ENCODE measurements around the gene WSB1.
"Not testable (repeated sequence)": the region's sequence is repeated elsewhere in the genome, so short reads cannot be mapped to it uniquely, and the experiment has no call there.

WSB1 gene

DNA sequence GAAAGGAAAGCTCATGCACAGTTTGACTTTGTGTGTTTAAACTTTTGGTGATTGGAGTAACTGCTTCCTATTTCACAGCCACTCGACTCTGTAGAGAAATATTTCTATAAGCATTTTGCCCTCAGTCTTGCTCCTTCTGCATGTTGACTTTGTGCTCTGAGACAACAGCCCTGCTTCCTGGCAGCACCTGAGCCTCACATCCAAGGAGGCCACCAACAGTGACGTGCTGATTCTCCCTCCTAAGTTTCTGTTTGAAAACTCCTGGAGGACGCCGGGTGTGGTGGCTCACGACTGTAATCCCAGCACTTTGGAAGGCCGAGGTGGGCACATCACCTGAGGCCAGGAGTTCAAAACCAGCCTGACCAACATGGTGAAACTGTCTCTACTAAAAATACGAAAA, 23.9 kb upstream of the WSB1 start:
- H3K27me3 ChIP-seq (replicated peaks; ENCODE audit: control insufficient read depth, insufficient read depth, low read length): no peaks in the 10 kb centered on the region
- TF ChIP-seq, protein P1, sequence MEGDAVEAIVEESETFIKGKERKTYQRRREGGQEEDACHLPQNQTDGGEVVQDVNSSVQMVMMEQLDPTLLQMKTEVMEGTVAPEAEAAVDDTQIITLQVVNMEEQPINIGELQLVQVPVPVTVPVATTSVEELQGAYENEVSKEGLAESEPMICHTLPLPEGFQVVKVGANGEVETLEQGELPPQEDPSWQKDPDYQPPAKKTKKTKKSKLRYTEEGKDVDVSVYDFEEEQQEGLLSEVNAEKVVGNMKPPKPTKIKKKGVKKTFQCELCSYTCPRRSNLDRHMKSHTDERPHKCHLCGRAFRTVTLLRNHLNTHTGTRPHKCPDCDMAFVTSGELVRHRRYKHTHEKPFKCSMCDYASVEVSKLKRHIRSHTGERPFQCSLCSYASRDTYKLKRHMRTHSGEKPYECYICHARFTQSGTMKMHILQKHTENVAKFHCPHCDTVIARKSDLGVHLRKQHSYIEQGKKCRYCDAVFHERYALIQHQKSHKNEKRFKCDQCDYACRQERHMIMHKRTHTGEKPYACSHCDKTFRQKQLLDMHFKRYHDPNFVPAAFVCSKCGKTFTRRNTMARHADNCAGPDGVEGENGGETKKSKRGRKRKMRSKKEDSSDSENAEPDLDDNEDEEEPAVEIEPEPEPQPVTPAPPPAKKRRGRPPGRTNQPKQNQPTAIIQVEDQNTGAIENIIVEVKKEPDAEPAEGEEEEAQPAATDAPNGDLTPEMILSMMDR (IDR thresholded peaks at IDR 0.05; ENCODE audit: insufficient read depth, low read length, poor library complexity, severe bottlenecking): no peak
- H3K36me3 ChIP-seq (ENCODE audit: control insufficient read depth, insufficient read depth, low read length): no peaks in the 10 kb centered on the region
- DNase-seq (ENCODE audit: extremely low read depth, insufficient read length): no peak
- H3K4me3 ChIP-seq (replicated peaks; ENCODE audit: low read depth, low read length): no peak overlapping the region

DNA sequence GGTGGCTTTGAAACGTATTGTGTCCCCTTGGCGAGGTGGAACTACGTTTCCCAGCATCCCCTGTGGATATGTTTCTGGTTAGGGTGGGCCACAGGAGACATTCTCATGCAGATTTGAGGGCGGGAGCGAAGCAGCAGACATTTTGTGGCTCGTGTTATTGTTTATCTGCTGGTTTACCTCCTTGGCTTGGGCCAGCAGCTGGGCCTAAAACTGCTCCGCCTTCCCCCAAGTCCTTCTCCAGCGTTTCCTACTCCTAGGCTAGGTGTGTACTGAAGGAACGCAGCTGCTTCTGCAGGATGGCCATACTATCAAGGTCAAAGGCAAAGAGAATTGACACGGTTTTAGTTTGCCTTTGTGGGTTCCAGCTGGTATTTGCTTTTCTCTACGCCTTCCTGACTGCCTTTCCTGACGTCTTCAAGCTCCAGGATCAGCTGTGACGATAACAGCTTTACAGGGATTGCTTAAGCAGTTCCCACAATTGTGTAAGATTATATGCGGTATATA, 17.2 kb upstream of the WSB1 start:
- Histone ChIP-seq H3K36me3 (ENCODE audit: control insufficient read depth, insufficient read depth, low read length) (no peaks in the 10 kb centered on the region), H3K27me3 (replicated peaks; ENCODE audit: control insufficient read depth, insufficient read depth, low read length) (no peaks in the 10 kb centered on the region), H3K4me3 (replicated peaks; ENCODE audit: low read depth, low read length) (no peak overlapping the region)
- TF ChIP-seq, protein P1 (IDR thresholded peaks at IDR 0.05; ENCODE audit: insufficient read depth, low read length, poor library complexity, severe bottlenecking): no peak
- no peak for DNase-seq (ENCODE audit: extremely low read depth, insufficient read length)

DNA sequence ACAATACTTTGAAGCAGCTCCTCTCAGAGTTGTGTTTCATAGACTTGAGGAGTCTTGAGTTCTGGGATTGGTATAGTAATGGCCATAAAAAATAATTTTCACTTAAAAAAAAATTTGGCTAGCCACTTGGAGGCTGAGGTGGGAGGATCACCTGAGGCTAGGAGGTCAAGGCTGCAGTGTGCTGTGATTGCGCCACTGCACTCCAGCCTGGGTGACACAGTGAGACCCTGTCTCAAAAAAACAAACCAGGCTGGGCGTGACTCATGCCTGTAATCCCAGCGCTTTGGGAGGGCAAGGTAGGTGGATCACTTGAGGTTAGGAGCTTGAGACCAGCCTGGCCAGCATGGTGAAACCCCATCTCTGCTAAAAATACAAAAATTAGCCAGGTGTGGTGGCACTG, 14.8 kb upstream of the WSB1 start:
- not testable (repeated sequence) for H3K36me3 ChIP-seq (ENCODE audit: control insufficient read depth, insufficient read depth, low read length); DNase-seq (ENCODE audit: extremely low read depth, insufficient read length); H3K4me3 ChIP-seq (replicated peaks; ENCODE audit: low read depth, low read length); H3K27me3 ChIP-seq (replicated peaks; ENCODE audit: control insufficient read depth, insufficient read depth, low read length)

DNA sequence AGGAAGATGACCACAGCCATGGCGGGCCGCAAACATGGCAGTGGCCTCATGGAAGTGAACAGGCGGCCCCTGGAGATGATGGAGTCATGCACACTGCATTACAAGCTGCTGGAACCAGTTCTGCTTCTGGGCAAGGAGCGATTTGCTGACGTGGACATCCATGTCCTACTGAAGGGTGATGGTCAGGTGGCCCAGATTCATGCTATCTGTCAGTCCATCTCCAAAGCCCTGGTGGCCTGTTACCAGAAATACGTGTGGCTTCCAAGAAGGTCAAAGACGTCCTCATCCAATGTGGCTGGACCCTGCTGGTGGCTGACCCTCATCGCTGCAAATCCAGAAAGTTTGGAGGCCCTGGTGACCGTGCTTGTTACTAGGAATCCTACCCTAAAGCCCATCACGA, 13.4 kb upstream of the WSB1 start:
- Histone ChIP-seq H3K4me3 (replicated peaks; ENCODE audit: low read depth, low read length) (no peak overlapping the region), H3K36me3 (ENCODE audit: control insufficient read depth, insufficient read depth, low read length) (no peaks in the 10 kb centered on the region), H3K27me3 (replicated peaks; ENCODE audit: control insufficient read depth, insufficient read depth, low read length) (no peaks in the 10 kb centered on the region)
- TF ChIP-seq, protein P1 (IDR thresholded peaks at IDR 0.05; ENCODE audit: insufficient read depth, low read length, poor library complexity, severe bottlenecking): no peak
- DNase-seq (ENCODE audit: extremely low read depth, insufficient read length): no peak

DNA sequence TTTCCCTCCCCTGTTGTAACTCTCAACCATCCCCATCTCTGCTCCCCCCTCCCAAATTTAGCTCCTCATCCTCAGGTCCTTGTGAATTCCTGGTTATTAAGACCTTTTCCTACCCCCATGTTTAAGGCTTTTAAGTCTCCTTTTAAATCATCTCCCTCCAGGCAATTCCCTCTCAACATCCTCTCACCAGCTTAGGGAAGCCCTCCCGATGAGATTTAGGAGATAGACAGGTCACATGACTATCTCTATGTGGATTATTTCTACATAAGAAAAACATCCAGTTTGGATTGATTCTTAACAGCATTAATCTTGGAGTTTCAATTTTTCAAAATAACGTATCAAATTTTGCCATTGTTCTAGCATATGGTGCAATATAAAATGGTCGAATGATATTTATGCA, 12.5 kb upstream of the WSB1 start:
- Histone ChIP-seq H3K4me3 (replicated peaks; ENCODE audit: low read depth, low read length) (no peak overlapping the region), H3K27me3 (replicated peaks; ENCODE audit: control insufficient read depth, insufficient read depth, low read length) (no peaks in the 10 kb centered on the region), H3K36me3 (ENCODE audit: control insufficient read depth, insufficient read depth, low read length) (no peaks in the 10 kb centered on the region)
- TF ChIP-seq, protein P1 (IDR thresholded peaks at IDR 0.05; ENCODE audit: insufficient read depth, low read length, poor library complexity, severe bottlenecking): no peak
- DNase-seq (ENCODE audit: extremely low read depth, insufficient read length): no peak

DNA sequence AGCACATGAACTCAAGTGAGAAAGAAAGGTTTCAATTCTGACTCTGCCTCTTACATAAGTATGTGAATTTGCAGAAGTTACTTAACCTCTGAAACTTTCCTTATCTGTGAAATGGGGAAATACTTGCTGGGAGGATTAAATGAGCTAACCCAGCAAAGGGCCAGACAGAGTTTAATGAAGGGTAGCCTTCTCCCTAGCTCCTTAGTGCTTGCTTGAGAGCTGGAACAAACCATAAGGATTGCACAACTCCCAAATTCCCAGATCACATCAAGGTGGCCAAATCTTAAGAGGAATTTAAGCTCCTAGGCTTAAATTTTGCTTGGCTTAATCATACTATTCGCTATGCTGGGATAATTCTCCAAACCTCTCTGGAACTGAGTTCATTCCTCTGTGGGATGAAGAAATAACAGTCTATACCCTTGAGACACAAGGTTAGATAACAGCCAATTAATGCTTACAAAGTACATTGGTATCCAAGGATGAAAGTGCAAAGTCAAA, 11.8 kb upstream of the WSB1 start:
- TF ChIP-seq, protein P1 (IDR thresholded peaks at IDR 0.05; ENCODE audit: insufficient read depth, low read length, poor library complexity, severe bottlenecking): no peak
- no peaks in the 10 kb centered on the region for H3K27me3 ChIP-seq (replicated peaks; ENCODE audit: control insufficient read depth, insufficient read depth, low read length)
- no peak overlapping the region for H3K4me3 ChIP-seq (replicated peaks; ENCODE audit: low read depth, low read length)
- DNase-seq (ENCODE audit: extremely low read depth, insufficient read length): peak; percentile 44
- H3K36me3 ChIP-seq (ENCODE audit: control insufficient read depth, insufficient read depth, low read length): no peaks in the 10 kb centered on the region

Measured in GM06990 (cell line).